ENCODE data around the gene FAF1. TPM values are rescaled to one million over a fixed set of nuclear protein-coding genes. Genes with fewer than 3 reads are reported as not detected.

FAF1 gene
- total RNA-seq, 4 donors from 2014 or later, result 25.1 to 55.7 (median 38.8) TPM

GRCh38 chr1:50595874-50596273 lies 364.2 kb downstream of the FAF1 start:
- no peak overlapping the region for H3K27ac ChIP-seq
- H3K27me3 ChIP-seq, result no peaks in the 10 kb centered on the region
- 94 to 95% methylated on average over 8 of the region's 8 CpGs for WGBS, 2 donors
- DNase-seq (ENCODE audit: low spot score in 2 of 2), result no peak
- H3K9me3 ChIP-seq, result no peaks in the 10 kb centered on the region
- no peak overlapping the region for H3K4me3 ChIP-seq
- H3K36me3 ChIP-seq, result peaks cover 0 to 48% (median 0%) of the 10 kb centered on the region in 3 donors
- no peaks in the 10 kb centered on the region for H3K4me1 ChIP-seq
- TF ChIP-seq CTCF (IDR thresholded peaks at IDR 0.05) (no peak), POLR2A (IDR thresholded peaks at IDR 0.05) (no peak), EP300 (IDR thresholded peaks at IDR 0.05) (no peak)

GRCh38 chr1:50593515-50593914 lies 366.6 kb downstream of the FAF1 start:
- H3K4me1 ChIP-seq, result no peaks in the 10 kb centered on the region
- H3K27ac ChIP-seq, result no peak overlapping the region
- WGBS, 2 donors, result 86 to 87% methylated on average over 2 of the region's 2 CpGs
- DNase-seq (ENCODE audit: low spot score in 2 of 2), result no peak
- H3K4me3 ChIP-seq, result no peak overlapping the region
- no peaks in the 10 kb centered on the region for H3K27me3 ChIP-seq
- peaks cover 0 to 69% (median 0%) of the 10 kb centered on the region in 3 donors for H3K36me3 ChIP-seq
- no peak for TF ChIP-seq POLR2A (IDR thresholded peaks at IDR 0.05)
- no peak for TF ChIP-seq EP300 (IDR thresholded peaks at IDR 0.05)
- no peak for TF ChIP-seq CTCF (IDR thresholded peaks at IDR 0.05)
- H3K9me3 ChIP-seq, result no peaks in the 10 kb centered on the region

- Histone ChIP-seq H3K27ac (no peak overlapping the region), H3K9me3 (no peaks in the 10 kb centered on the region), H3K4me1 (no peaks in the 10 kb centered on the region), H3K4me3 (no peak overlapping the region), H3K36me3 (peaks cover 0 to 82% (median 0%) of the 10 kb centered on the region in 3 donors), H3K27me3 (no peaks in the 10 kb centered on the region)
- TF ChIP-seq POLR2A (IDR thresholded peaks at IDR 0.05) (no peak), EP300 (IDR thresholded peaks at IDR 0.05) (no peak), CTCF (IDR thresholded peaks at IDR 0.05) (no peak)
- no peak for DNase-seq (ENCODE audit: low spot score in 2 of 2)
- 92 to 96% methylated on average over 4 of the region's 4 CpGs for WGBS, 2 donors
These were observed 368.5 kb downstream of the FAF1 start for GRCh38 chr1:50591598-50591997.

GRCh38 chr1:50582346-50582745 lies 377.7 kb downstream of the FAF1 start:
- H3K4me1 ChIP-seq, result no peaks in the 10 kb centered on the region
- no peaks in the 10 kb centered on the region for H3K27me3 ChIP-seq
- H3K36me3 ChIP-seq, result peaks cover 0 to 22% (median 2%) of the 10 kb centered on the region in 3 donors
- no peak overlapping the region for H3K27ac ChIP-seq
- H3K9me3 ChIP-seq, result no peaks in the 10 kb centered on the region
- 85 to 86% methylated on average over 3 of the region's 3 CpGs for WGBS, 2 donors
- no peak for DNase-seq (ENCODE audit: low spot score in 2 of 2)
- no peak for TF ChIP-seq POLR2A (IDR thresholded peaks at IDR 0.05)
- TF ChIP-seq EP300 (IDR thresholded peaks at IDR 0.05), result no peak
- no peak for TF ChIP-seq CTCF (IDR thresholded peaks at IDR 0.05)
- H3K4me3 ChIP-seq, result no peak overlapping the region

GRCh38 chr1:50570066-50570468 lies 390.0 kb downstream of the FAF1 start:
- Histone ChIP-seq H3K9me3 (no peaks in the 10 kb centered on the region), H3K27me3 (no peaks in the 10 kb centered on the region), H3K4me3 (no peak overlapping the region), H3K36me3 (peaks cover 0 to 26% (median 0%) of the 10 kb centered on the region in 3 donors), H3K4me1 (no peaks in the 10 kb centered on the region), H3K27ac (no peak overlapping the region)
- TF ChIP-seq CTCF (IDR thresholded peaks at IDR 0.05) (no peak), EP300 (IDR thresholded peaks at IDR 0.05) (no peak), POLR2A (IDR thresholded peaks at IDR 0.05) (no peak)
- DNase-seq (ENCODE audit: low spot score in 2 of 2), result no peak
- WGBS, 2 donors, result 57 to 65% methylated on average over 7 of the region's 7 CpGs

Data from tibial nerve (tissue), 4 donors.